Stimulated activated CD8-positive, alpha-beta memory T cell treated with anti-CD3 and anti-CD28 coated beads, Interleukin-4, amount 100 ng/mL, for 4 hours (primary cell): Measurements from ENCODE around the gene EYA2.

ENCODE experiments used
- DNase-seq, 2 donors: peaks; one replicate each; pipeline ENCODE4 v3.0.0-alpha.2; 2020; ENCODE audit warnings: low read depth in 2 of 2, low spot score in 1 of 2

Gene EYA2

DNA sequence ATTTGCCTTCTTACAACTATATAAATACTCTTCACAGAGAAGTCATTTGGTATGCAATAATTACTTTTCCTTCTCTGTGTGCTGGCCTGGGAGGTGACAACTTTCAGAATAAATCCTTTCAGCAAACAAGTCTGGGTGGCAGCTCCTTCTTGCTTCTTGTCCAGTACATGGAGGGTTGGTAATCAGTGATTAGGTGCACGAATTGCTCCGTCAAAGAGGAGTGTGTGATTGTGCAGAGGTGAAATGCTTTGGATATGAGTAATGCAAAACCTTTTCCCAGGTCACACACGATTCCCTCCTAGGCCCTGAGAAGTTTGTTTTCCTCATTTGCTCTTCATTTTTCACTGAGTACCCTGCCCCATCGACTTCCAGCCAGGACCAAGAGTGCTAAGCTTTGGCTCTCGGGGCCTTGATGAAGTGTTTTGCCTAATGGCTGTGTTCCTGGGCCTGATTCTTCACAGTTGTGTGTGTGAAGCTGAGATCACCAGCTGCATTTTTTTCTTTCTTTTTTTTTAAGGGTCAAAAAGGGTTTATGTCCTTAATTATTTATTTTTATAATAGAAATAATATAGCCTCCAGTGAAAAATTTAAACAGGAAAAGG, 245.4 kb downstream of the EYA2 start:
- no peak for DNase-seq

DNA sequence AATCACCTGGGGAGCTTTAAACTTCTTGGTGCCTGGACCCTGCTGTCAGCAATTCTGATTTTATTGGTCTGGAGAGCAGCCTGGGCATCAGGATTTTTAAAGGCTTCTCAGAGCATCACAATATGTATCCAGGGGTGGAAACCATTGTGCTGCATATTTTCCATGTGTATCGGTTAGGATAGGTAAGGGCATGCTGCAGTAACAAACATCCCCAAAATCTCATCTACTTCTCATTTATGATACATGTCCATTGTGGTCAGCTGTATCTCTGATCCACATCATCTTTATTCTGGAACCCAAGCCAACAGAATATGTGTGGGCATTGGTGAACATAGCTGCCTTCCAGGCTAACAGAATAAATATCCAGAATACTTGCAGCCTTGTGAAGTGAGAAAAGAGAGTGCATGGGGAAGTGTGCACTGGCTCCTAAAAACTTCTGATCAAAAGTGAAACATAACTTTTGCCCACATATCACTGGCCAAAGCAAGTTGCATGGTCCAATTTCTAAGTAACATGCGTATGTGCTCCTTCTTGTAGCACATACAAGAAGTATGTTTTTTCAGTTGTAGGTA, 246.8 kb downstream of the EYA2 start:
- DNase-seq: no peak

- no peak for DNase-seq
Measured at GRCh38 chr20:47141941-47142773, 247.5 kb downstream of the EYA2 start.

DNA sequence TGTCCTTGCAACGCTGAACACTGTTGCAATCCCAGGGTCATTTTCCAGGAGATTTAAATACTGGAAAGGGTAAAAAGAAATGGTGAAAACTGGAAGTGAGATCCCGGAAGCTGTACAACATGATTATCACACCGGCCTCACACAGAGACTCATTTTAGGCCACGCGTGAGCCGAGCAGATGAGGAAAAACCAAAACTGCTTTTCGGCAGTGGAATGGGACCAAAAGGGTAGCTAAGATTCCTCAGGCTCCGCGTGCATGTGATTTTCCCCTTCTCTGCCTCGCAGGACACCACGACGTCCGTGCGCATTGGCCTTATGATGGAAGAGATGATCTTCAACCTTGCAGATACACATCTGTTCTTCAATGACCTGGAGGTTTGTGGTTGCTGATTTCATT, 248.1 kb downstream of the EYA2 start:
- DNase-seq: no peak

DNA sequence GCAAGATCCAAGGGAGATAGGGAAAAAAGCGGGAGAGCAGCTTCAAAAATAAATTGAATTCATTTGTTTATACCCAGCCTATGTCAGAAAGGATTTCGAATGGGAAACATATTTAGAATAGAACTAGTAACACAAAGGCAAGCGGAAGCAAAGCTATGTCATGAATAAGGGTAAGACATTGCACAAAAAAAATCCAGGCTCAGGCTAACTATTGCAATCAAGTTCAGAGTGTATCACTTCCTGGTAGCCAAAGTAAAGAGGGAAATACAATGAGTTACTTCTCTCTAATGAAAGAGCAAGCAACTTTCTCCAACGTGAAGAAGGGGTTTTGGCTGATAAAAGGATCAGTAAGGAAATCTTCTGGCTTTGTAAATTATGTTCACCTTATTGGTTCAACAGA, 249.0 kb downstream of the EYA2 start:
- DNase-seq: no peak

- no peak for DNase-seq
Measured at GRCh38 chr20:47144463-47144862, 249.8 kb downstream of the EYA2 start.

DNA sequence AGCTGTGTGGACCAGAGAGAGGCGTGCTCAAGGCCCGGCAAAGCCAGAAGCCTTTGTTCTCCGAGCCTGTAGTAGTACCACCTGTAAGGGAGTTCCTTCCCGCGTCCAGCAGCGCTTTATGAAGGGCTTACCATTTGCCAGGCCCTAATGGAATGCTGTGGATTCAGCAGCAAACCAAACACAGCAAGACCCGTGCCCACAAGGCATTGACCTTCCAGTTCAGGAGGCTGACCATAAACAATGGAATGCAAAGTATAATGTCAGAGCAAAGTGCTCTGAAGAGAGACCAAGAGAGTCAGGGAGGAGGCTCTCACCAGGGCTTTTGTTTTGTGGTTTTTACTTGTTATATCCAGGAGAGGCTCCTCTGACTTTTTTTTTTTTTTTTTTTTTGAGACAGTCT, 252.0 kb downstream of the EYA2 start:
- DNase-seq: no peak

GRCh38 chr20:47148059-47148458, 253.4 kb downstream of the EYA2 start:
- DNase-seq: no peak

GRCh38 chr20:47149939-47150338, 255.3 kb downstream of the EYA2 start:
- DNase-seq: no peak

- no peak for DNase-seq
Measured at GRCh38 chr20:47150403-47151152, 255.9 kb downstream of the EYA2 start.

DNA sequence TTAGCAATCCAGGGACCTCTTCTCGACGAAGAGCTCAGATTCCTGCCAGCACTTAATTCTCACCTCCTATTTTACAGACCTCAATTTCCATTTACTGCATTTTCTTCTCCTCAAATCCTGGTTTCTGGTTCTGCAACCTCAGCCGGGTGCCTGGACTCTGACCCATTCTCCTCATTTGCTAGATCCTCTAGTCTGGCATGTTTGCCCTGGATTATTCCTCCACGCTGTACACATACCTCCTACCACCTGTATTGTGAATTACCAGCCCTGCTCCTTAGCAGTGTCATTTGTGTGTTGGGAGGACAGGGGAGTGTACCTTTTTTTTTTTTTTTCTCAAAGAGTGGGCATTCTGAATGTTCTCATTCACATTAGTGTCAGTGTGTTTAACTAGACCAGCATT, 257.4 kb downstream of the EYA2 start:
- no peak for DNase-seq

GRCh38 chr20:47154089-47154488, 259.4 kb downstream of the EYA2 start:
- DNase-seq: no peak

DNA sequence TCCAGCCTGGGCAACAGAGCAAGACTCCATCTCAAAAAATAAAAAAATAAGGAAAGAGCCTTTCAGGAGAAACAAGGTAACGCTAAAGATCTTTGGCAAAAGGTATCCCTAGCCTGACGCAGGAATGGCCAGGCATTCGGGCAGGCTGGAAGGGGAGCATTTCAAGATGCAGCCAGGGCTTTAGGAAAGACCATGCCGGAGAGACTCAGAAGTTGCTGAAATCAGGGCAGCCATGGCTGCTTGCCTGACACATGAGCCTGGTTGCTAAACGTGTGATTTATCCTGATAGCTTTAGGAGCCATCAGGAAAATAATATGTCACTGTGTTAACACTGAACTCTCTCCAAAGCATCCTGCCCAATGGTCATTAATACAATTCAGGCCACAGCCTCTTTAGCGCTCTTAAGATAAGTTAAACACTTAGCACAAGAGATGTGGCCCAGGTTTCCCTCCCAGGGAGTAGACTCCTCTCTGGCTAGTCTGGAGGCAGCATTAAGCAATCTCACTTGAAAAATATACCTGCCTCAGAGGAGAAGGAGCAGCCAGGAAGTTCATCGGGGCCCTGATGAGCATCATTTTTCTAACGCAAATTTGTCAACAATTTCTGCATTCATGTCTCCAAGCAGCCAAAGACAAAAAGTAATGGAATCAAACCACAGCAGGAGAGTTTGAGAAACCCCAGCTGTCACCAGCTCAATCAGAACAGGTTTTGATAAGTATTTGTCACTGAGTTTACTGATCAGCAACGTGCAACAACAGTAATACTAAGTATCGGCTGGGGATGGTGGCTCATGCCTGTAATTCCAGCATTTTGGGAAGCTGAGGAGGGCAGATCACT, 261.9 kb downstream of the EYA2 start:
- no peak for DNase-seq

- no peak for DNase-seq
Measured at GRCh38 chr20:47159166-47159565, 264.5 kb downstream of the EYA2 start.

GRCh38 chr20:47160240-47160639, 265.6 kb downstream of the EYA2 start:
- DNase-seq: no peak

GRCh38 chr20:47160992-47161391, 266.3 kb downstream of the EYA2 start:
- DNase-seq: no peak

GRCh38 chr20:47161411-47161810, 266.8 kb downstream of the EYA2 start:
- DNase-seq: no peak

DNA sequence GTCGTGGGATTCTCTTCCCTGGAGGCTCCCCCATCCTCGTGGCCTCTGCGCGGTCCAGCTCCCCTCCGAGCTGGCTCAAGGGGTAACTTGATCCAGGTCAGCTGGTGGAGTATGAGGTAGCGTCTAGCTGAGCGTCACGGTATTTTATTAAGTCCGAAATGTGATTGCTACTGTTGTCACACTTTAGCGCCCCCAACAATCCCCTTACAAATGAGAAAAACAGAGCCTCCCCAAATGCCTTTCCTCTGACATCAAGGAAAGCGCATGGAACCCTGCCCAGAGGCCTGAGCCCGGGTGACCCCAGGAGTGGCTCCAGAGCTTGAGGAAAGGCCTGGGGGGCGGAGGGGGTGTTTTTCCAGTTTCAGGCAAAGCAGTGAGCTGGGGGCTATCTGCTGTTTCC, 269.5 kb downstream of the EYA2 start:
- DNase-seq: no peak

GRCh38 chr20:47165376-47165865, 270.8 kb downstream of the EYA2 start:
- no peak for DNase-seq

DNA sequence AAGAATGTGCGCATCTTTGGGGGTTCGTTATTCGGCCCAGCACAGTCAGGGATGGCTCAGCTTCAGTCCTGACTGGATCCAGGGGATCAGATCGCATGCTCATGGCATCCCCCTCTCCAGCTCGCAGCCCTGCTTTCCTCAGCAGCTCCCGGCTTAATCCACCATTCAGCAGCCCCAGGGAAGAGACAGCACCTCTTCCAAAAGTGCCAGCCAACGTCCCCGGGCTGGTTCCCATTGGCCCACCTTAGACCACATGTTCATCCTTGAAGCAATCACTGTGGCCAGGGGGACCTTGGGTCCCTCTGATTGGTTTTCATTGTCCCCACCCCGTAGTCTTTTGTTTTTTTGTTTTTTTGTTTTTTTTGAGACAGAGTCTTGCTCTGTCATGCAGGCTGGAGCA, 273.2 kb downstream of the EYA2 start:
- DNase-seq: no peak

DNA sequence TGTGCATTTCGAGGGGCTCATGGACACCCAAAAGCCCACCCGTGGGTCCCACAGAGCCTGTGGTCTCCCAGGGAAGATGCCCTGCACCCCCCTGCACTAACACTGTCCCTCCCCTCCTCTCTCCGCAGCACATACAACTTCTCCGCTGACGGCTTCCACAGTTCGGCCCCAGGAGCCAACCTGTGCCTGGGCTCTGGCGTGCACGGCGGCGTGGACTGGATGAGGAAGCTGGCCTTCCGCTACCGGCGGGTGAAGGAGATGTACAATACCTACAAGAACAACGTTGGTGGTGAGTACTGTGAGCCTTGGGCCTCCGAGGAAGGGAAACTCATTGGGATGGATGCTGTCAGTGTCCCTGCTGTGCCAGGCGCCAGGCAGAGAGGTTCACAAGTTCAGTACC, 277.9 kb downstream of the EYA2 start:
- DNase-seq: no peak
